Endodermal cell (in vitro differentiated cells): ENCODE results near the gene TXNDC11. TPM values are rescaled to one million over a fixed set of nuclear protein-coding genes. Genes with fewer than 3 reads are reported as not detected.

Source experiments
- DNase-seq: peaks from one replicate; pipeline ENCODE4 v3.0.0-alpha.2; 2017
- H3K27ac ChIP-seq: 2 replicates; pipeline ENCODE4 v1.5.1; 2013; ENCODE audit warnings: mild to moderate bottlenecking, low read depth, low read length, moderate library complexity
- H3K27me3 ChIP-seq: 2 replicates; pipeline ENCODE4 v1.6.1; 2013; ENCODE audit warnings: mild to moderate bottlenecking, low read length, moderate library complexity; ENCODE audit not compliant: insufficient read depth, control insufficient read depth, poor library complexity, severe bottlenecking
- H3K36me3 ChIP-seq: 2 replicates; pipeline ENCODE4 v1.7.0; 2013; ENCODE audit warnings: mild to moderate bottlenecking, low read length, moderate library complexity; ENCODE audit not compliant: control insufficient read depth, insufficient read depth
- H3K4me1 ChIP-seq: one replicate; pipeline ENCODE4 v1.7.0; 2013; ENCODE audit warnings: low read length; ENCODE audit not compliant: control insufficient read depth, insufficient read depth
- H3K4me3 ChIP-seq: 2 replicates; pipeline ENCODE4 v1.5.1; 2013; ENCODE audit warnings: mild to moderate bottlenecking, low read length, moderate library complexity
- H3K9ac ChIP-seq: 2 replicates; pipeline ENCODE4 v1.6.1; 2013; ENCODE audit warnings: mild to moderate bottlenecking, low read length, moderate library complexity; ENCODE audit not compliant: poor library complexity, severe bottlenecking; ENCODE audit errors: extremely low read depth
- H3K9me3 ChIP-seq: 2 replicates; pipeline ENCODE4 v1.6.1; 2013; ENCODE audit warnings: mild to moderate bottlenecking, low read length, moderate library complexity; ENCODE audit not compliant: control insufficient read depth
- H3K27ac Mint-ChIP-seq: 2 replicates; pipeline ENCODE4 v1.8.0; 2020; ENCODE audit warnings: mixed read lengths
- H3K27me3 Mint-ChIP-seq: 2 replicates; pipeline ENCODE4 v1.8.0; 2021; ENCODE audit warnings: mild to moderate bottlenecking, mixed read lengths; ENCODE audit not compliant: insufficient read depth
- H3K36me3 Mint-ChIP-seq: 2 replicates; pipeline ENCODE4 v1.8.0; 2020; ENCODE audit warnings: low read depth, mixed read lengths
- H3K4me1 Mint-ChIP-seq: 2 replicates; pipeline ENCODE4 v1.8.0; 2020; ENCODE audit warnings: mixed read lengths
- H3K4me3 Mint-ChIP-seq: 2 replicates; pipeline ENCODE4 v1.8.0; 2020; ENCODE audit warnings: mild to moderate bottlenecking, moderate library complexity, mixed read lengths
- H3K9me3 Mint-ChIP-seq: 2 replicates; pipeline ENCODE4 v1.8.0; 2020; ENCODE audit warnings: mild to moderate bottlenecking, mixed read lengths
- CTCF ChIP-seq: fragments of 200-600 bp; sonication (generic); conservative IDR thresholded peaks from 2 replicates; pipeline ENCODE4 v1.5.0; 2021; ENCODE audit warnings: antibody characterized with exemption, mild to moderate bottlenecking
- WGBS, 2 experiments: methylation state at CpG; one replicate each; pipeline versions ENCODE4 v1.1.5 to v1.1.7; 2013; ENCODE audit warnings: missing lambda C conversion rate in 2 of 2, mixed read lengths in 1 of 2; ENCODE audit not compliant: insufficient coverage in 1 of 2, insufficient read length in 1 of 2; 5-methylcytosine and 5-hydroxymethylcytosine counted together
- total RNA-seq, 2 donors: library from RNA; stranded (reverse); fragmentation: NEBNext Ultra II Directional in 1 of 2; extraction: Animal tissue kit (Norgen Biotek cat#: 25700) in 1 of 2; gene quantifications; 2 replicates in 1 of 2; 3 replicates in 1 of 2; pipeline ENCODE4 v1.2.1, GENCODE V29; 2021

Gene TXNDC11
- total RNA-seq, 2 donors from 2014 or later = 16.4 to 20.8 TPM

- Histone ChIP-seq H3K27ac (no peak overlapping the region), H3K27me3 (no peaks in the 10 kb centered on the region), H3K36me3 (peaks cover 85% of the 10 kb centered on the region), H3K9ac (no peak overlapping the region), H3K4me1 (no peaks in the 10 kb centered on the region), H3K9me3 (no peaks in the 10 kb centered on the region), H3K4me3 (no peak overlapping the region)
- Mint-ChIP-seq H3K36me3 (peaks cover 75% of the 10 kb centered on the region), H3K4me1 (peaks cover 4% of the 10 kb centered on the region), H3K4me3 (no peak overlapping the region), H3K9me3 (no peaks in the 10 kb centered on the region), H3K27me3 (no peaks in the 10 kb centered on the region), H3K27ac (no peak overlapping the region)
- no peak for TF ChIP-seq CTCF
- WGBS, 2 experiments = 97% methylated on average over 5 of the region's 6 CpGs
- DNase-seq = no peak
Observed at GRCh38 chr16:11686713-11687380, 55.8 kb downstream of the TXNDC11 start.

- H3K4me1 ChIP-seq = no peaks in the 10 kb centered on the region
- DNase-seq = no peak
- H3K9ac ChIP-seq = no peak overlapping the region
- no peak overlapping the region for H3K27ac ChIP-seq
- H3K9me3 ChIP-seq = no peaks in the 10 kb centered on the region
- Mint-ChIP-seq H3K27me3 (no peaks in the 10 kb centered on the region), H3K9me3 (no peaks in the 10 kb centered on the region), H3K36me3 (peaks cover 71% of the 10 kb centered on the region), H3K4me3 (no peak overlapping the region), H3K4me1 (peaks cover 4% of the 10 kb centered on the region), H3K27ac (no peak overlapping the region)
- no peak overlapping the region for H3K4me3 ChIP-seq
- peaks cover 84% of the 10 kb centered on the region for H3K36me3 ChIP-seq
- WGBS, 2 experiments = 96 to 100% methylated on average over 4 to 7 of the region's 9 CpGs
- no peaks in the 10 kb centered on the region for H3K27me3 ChIP-seq
- TF ChIP-seq CTCF = no peak
Observed at GRCh38 chr16:11685844-11686618, 56.6 kb downstream of the TXNDC11 start.

- no peaks in the 10 kb centered on the region for H3K4me1 Mint-ChIP-seq
- H3K36me3 Mint-ChIP-seq = peaks cover 62% of the 10 kb centered on the region
- no peak overlapping the region for H3K4me3 Mint-ChIP-seq
- no peaks in the 10 kb centered on the region for H3K9me3 Mint-ChIP-seq
- no peak for DNase-seq
- H3K9me3 ChIP-seq = no peaks in the 10 kb centered on the region
- H3K9ac ChIP-seq = no peak overlapping the region
- WGBS, 2 experiments = 94 to 98% methylated on average over 8 to 12 of the region's 12 CpGs
- TF ChIP-seq CTCF = no peak
- H3K36me3 ChIP-seq = peaks cover 89% of the 10 kb centered on the region
- H3K27me3 ChIP-seq = no peaks in the 10 kb centered on the region
- H3K27ac ChIP-seq = no peak overlapping the region
- no peak overlapping the region for H3K4me3 ChIP-seq
- no peaks in the 10 kb centered on the region for H3K27me3 Mint-ChIP-seq
- no peak overlapping the region for H3K27ac Mint-ChIP-seq
- H3K4me1 ChIP-seq = no peaks in the 10 kb centered on the region
Observed at GRCh38 chr16:11684231-11685025, 58.2 kb downstream of the TXNDC11 start.
